Measurements from ENCODE around the gene PLCH2.
"Not testable (repeated sequence)": the region's sequence is repeated elsewhere in the genome, so short reads cannot be mapped to it uniquely, and the experiment has no call there.

PLCH2 gene

GRCh38 chr1:2548068-2548589, 72.0 kb downstream of the PLCH2 start:
- TF ChIP-seq CTCF (IDR thresholded peaks at IDR 0.05; ENCODE audit: low read depth, low read length, missing control alignments) = peak; percentile 97
- no peak for DNase-seq (ENCODE audit: extremely low read depth, low read depth)
- no peak overlapping the region for H3K4me3 ChIP-seq (replicated peaks; ENCODE audit: low read depth, low read length)

- not testable (repeated sequence) for H3K4me3 ChIP-seq (replicated peaks; ENCODE audit: low read depth, low read length); DNase-seq (ENCODE audit: extremely low read depth, low read depth)
Observed at GRCh38 chr1:2549367-2550029, 73.4 kb downstream of the PLCH2 start.

- H3K4me3 ChIP-seq (replicated peaks; ENCODE audit: low read depth, low read length) = not testable (repeated sequence)
Observed at GRCh38 chr1:2550309-2550861, 74.3 kb downstream of the PLCH2 start.

GRCh38 chr1:2551544-2551943, 75.5 kb downstream of the PLCH2 start:
- not testable (repeated sequence) for H3K4me3 ChIP-seq (replicated peaks; ENCODE audit: low read depth, low read length); DNase-seq (ENCODE audit: extremely low read depth, low read depth)

More at GRCh38 chr1:2550309-2550861, 74.3 kb downstream of the PLCH2 start:
- DNase-seq (ENCODE audit: extremely low read depth, low read depth) = not testable (repeated sequence)

GRCh38 chr1:2552189-2552588, 76.1 kb downstream of the PLCH2 start:
- H3K4me3 ChIP-seq (replicated peaks; ENCODE audit: low read depth, low read length) = no peak overlapping the region
- DNase-seq (ENCODE audit: extremely low read depth, low read depth) = no peak
- TF ChIP-seq CTCF (IDR thresholded peaks at IDR 0.05; ENCODE audit: low read depth, low read length, missing control alignments) = no peak

- H3K4me3 ChIP-seq (replicated peaks; ENCODE audit: low read depth, low read length) = not testable (repeated sequence)
Observed at GRCh38 chr1:2553076-2553475, 77.0 kb downstream of the PLCH2 start.

GRCh38 chr1:2553871-2554620, 78.0 kb downstream of the PLCH2 start:
- DNase-seq (ENCODE audit: extremely low read depth, low read depth) = no peak
- H3K4me3 ChIP-seq (replicated peaks; ENCODE audit: low read depth, low read length) = no peak overlapping the region
- no peak for TF ChIP-seq CTCF (IDR thresholded peaks at IDR 0.05; ENCODE audit: low read depth, low read length, missing control alignments)

More at GRCh38 chr1:2553076-2553475, 77.0 kb downstream of the PLCH2 start:
- DNase-seq (ENCODE audit: extremely low read depth, low read depth) = not testable (repeated sequence)

GRCh38 chr1:2554621-2555387, 78.7 kb downstream of the PLCH2 start:
- no peak for DNase-seq (ENCODE audit: extremely low read depth, low read depth)
- no peak overlapping the region for H3K4me3 ChIP-seq (replicated peaks; ENCODE audit: low read depth, low read length)
- TF ChIP-seq CTCF (IDR thresholded peaks at IDR 0.05; ENCODE audit: low read depth, low read length, missing control alignments) = peak; percentile 43
